SU-DHL-6 (cell line): ENCODE data around the gene RRP12.
"Not testable (repeated sequence)": the region's sequence is repeated elsewhere in the genome, so short reads cannot be mapped to it uniquely, and the experiment has no call there.

ENCODE experiments used
- H2AFZ ChIP-seq: fragments of 200-600 bp; sonication (generic); 2 replicates; pipeline ENCODE4 v1.6.1; 2014; ENCODE audit warnings: low read depth, mild to moderate bottlenecking, moderate library complexity, mixed read lengths, antibody characterized with exemption, low read length; ENCODE audit not compliant: severe bottlenecking
- H3F3A ChIP-seq: fragments of 200-600 bp; shearing (Covaris generic); 2 replicates; pipeline ENCODE4 v1.6.0; 2016; ENCODE audit warnings: antibody characterized with exemption, mild to moderate bottlenecking; ENCODE audit not compliant: insufficient read depth
- H3K27ac ChIP-seq: fragments of 200-600 bp; sonication (generic); 2 replicates; pipeline ENCODE4 v1.5.1; 2016; ENCODE audit warnings: low read depth, mild to moderate bottlenecking, low read length, moderate library complexity, mixed read lengths
- H3K27me3 ChIP-seq: fragments of 200-600 bp; sonication (generic), shearing (Covaris generic); 2 replicates; pipeline ENCODE4 v1.6.0; 2014; ENCODE audit warnings: mild to moderate bottlenecking, low read length
- H3K36me3 ChIP-seq: fragments of 200-600 bp; sonication (generic); 2 replicates; pipeline ENCODE4 v1.6.1; 2014; ENCODE audit warnings: mild to moderate bottlenecking, low read length, mixed read lengths
- H3K4me2 ChIP-seq: fragments of 300-600, 200-600 bp; shearing (Covaris generic), sonication (generic); 2 replicates; pipeline ENCODE4 v1.6.0; 2014; ENCODE audit warnings: low read length, low read depth, mild to moderate bottlenecking; ENCODE audit not compliant: poor library complexity, severe bottlenecking
- H3K4me3 ChIP-seq: fragments of 200-600 bp; sonication (generic); 2 replicates; pipeline ENCODE4 v1.5.1; 2014; ENCODE audit warnings: antibody characterized with exemption, low read length, mild to moderate bottlenecking, mixed read lengths; ENCODE audit not compliant: insufficient read depth, poor library complexity, severe bottlenecking
- H3K79me2 ChIP-seq: fragments of 200-600 bp; sonication (generic); 2 replicates; pipeline ENCODE4 v1.6.1; 2014; ENCODE audit warnings: mild to moderate bottlenecking, low read length, moderate library complexity; ENCODE audit not compliant: insufficient read depth
- H3K9ac ChIP-seq: fragments of 200-600 bp; sonication (generic); 2 replicates; pipeline ENCODE4 v1.7.0; 2014; ENCODE audit warnings: mild to moderate bottlenecking, low read length
- H3K9me2 ChIP-seq: fragments of 200-600 bp; sonication (generic); replicated peaks from 2 replicates; pipeline ENCODE4 v1.6.1; 2014; ENCODE audit warnings: low read length; ENCODE audit not compliant: insufficient read depth
- H3K9me3 ChIP-seq: fragments of 200-600 bp; sonication (generic); 2 replicates; pipeline ENCODE4 v1.6.1; 2014; ENCODE audit warnings: low read length, mixed read lengths; ENCODE audit not compliant: insufficient read depth
- H4K20me1 ChIP-seq: fragments of 200-600 bp; sonication (generic); 2 replicates; pipeline ENCODE4 v1.6.1; 2014; ENCODE audit warnings: low read depth, mild to moderate bottlenecking, antibody characterized with exemption, low read length, moderate library complexity, mixed read lengths
- EZH2phosphoT487 ChIP-seq: fragments of 200-600 bp; sonication (generic), shearing (Covaris generic); conservative IDR thresholded peaks from 2 replicates; pipeline ENCODE4 v1.6.1; 2018; ENCODE audit warnings: mild to moderate bottlenecking, antibody characterized with exemption, low read length, moderate library complexity, mixed read lengths
- TF ChIP-seq, protein P1 (sequence below): fragments of 200-600 bp; sonication (generic); IDR thresholded peaks from one replicate; pipeline ENCODE4 v1.5.1; 2017; ENCODE audit warnings: antibody characterized with exemption, mild to moderate bottlenecking, low read length, moderate library complexity; ENCODE audit not compliant: insufficient read depth, poor library complexity, severe bottlenecking

Gene RRP12

GRCh38 chr10:97411406-97411805, 10.3 kb upstream of the RRP12 start:
- H3K4me2 ChIP-seq: no peak overlapping the region
- no peak for TF ChIP-seq EZH2phosphoT487
- TF ChIP-seq, protein P1, sequence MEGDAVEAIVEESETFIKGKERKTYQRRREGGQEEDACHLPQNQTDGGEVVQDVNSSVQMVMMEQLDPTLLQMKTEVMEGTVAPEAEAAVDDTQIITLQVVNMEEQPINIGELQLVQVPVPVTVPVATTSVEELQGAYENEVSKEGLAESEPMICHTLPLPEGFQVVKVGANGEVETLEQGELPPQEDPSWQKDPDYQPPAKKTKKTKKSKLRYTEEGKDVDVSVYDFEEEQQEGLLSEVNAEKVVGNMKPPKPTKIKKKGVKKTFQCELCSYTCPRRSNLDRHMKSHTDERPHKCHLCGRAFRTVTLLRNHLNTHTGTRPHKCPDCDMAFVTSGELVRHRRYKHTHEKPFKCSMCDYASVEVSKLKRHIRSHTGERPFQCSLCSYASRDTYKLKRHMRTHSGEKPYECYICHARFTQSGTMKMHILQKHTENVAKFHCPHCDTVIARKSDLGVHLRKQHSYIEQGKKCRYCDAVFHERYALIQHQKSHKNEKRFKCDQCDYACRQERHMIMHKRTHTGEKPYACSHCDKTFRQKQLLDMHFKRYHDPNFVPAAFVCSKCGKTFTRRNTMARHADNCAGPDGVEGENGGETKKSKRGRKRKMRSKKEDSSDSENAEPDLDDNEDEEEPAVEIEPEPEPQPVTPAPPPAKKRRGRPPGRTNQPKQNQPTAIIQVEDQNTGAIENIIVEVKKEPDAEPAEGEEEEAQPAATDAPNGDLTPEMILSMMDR: no peak

DNA sequence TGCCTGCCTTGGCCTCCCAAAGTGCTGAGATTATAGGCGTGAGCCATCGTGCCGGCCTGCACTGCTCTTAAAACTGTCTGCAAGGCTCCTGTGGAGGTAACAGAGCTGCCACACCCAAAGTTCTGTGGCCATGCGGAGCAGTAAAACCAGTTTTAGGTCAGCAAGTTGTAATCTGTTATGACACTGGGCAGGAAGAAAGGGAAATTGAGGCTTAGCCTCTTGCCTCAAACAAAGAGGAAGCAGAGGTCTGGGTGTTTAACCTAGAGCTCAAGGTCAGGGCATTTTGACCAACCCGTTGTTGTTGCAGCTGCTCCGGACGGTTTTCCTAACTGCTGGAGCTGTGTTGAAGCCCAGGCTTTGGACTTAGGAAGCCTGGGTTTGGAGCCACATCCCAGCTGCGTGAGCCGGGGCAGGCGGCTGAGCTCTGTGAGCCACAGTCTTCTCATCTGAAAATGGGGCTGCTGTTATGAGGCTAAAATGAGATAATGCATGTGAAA, 7.4 kb upstream of the RRP12 start:
- TF ChIP-seq EZH2phosphoT487: no peak
- Histone ChIP-seq H3K9me3 (no peaks in the 10 kb centered on the region), H3K36me3 (no peaks in the 10 kb centered on the region), H3K9me2 (no peaks in the 10 kb centered on the region), H3K79me2 (no peaks in the 10 kb centered on the region), H3K4me2 (no peak overlapping the region), H2AFZ (no peak overlapping the region), H3F3A (no peaks in the 10 kb centered on the region), H3K27me3 (no peaks in the 10 kb centered on the region), H3K27ac (no peak overlapping the region), H3K9ac (no peak overlapping the region), H3K4me3 (no peak overlapping the region), H4K20me1 (no peaks in the 10 kb centered on the region)

More at GRCh38 chr10:97411406-97411805, 10.3 kb upstream of the RRP12 start:
- Histone ChIP-seq H3F3A (no peaks in the 10 kb centered on the region), H2AFZ (no peak overlapping the region), H3K4me3 (no peak overlapping the region), H3K27ac (no peak overlapping the region), H3K36me3 (no peaks in the 10 kb centered on the region), H3K9me3 (no peaks in the 10 kb centered on the region), H3K79me2 (no peaks in the 10 kb centered on the region), H3K9me2 (no peaks in the 10 kb centered on the region), H3K27me3 (no peaks in the 10 kb centered on the region), H3K9ac (no peak overlapping the region), H4K20me1 (no peaks in the 10 kb centered on the region)

GRCh38 chr10:97407952-97408248, 6.8 kb upstream of the RRP12 start:
- no peak overlapping the region for H3K9ac ChIP-seq
- no peak overlapping the region for H3K27ac ChIP-seq
- H3K27me3 ChIP-seq: no peaks in the 10 kb centered on the region
- peak overlapping the region; percentile 63 for H3K4me2 ChIP-seq
- peak overlapping the region; percentile 86 for H2AFZ ChIP-seq
- no peaks in the 10 kb centered on the region for H3F3A ChIP-seq
- H3K4me3 ChIP-seq: no peak overlapping the region
- TF ChIP-seq, protein P1: no peak
- TF ChIP-seq EZH2phosphoT487: no peak
- no peaks in the 10 kb centered on the region for H4K20me1 ChIP-seq
- no peaks in the 10 kb centered on the region for H3K36me3 ChIP-seq
- no peaks in the 10 kb centered on the region for H3K9me3 ChIP-seq
- H3K79me2 ChIP-seq: no peaks in the 10 kb centered on the region
- no peaks in the 10 kb centered on the region for H3K9me2 ChIP-seq

DNA sequence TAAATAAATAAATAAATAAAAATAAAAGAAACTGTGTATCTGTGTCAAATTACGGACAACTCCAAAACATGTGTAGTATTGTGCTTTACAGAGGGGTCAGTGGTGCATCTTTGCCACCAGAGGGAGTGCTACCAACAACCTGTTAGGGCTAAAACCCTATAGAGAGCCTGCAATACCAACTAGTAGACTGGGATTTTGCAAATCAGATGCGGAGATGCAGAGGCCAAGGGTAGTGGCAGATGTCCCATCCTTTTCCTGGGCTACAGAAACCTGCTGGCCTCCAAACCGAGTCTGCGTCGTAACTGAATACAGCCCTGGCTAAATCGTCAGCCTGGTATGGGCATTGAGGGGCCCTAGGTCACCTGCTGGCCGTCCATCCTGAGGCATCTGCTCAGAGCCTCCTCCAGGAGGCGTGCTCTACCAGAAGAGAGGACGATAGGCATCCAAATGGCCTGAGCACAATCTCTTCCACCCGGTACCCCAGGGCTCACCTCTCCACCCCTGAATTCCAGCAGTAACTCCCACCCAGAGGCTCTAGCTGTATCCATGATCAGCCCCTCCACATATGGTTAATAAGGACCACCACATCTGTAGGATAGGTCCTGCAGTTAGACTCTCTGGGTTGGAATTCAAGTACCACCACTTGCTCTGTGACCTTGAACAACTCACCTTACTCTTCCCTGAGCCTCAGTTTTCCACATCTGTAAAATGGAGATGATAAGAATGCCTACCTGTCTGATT, 6.2 kb upstream of the RRP12 start:
- Histone ChIP-seq H2AFZ (peak overlapping the region; percentile 86), H3K27ac (no peak overlapping the region), H4K20me1 (no peaks in the 10 kb centered on the region), H3F3A (no peaks in the 10 kb centered on the region), H3K79me2 (no peaks in the 10 kb centered on the region), H3K36me3 (no peaks in the 10 kb centered on the region), H3K4me3 (peak overlapping the region; percentile 33), H3K9me2 (no peaks in the 10 kb centered on the region), H3K4me2 (peak overlapping the region; percentile 63), H3K9ac (peak overlapping the region; percentile 22; the same call in 1 of the 2 replicates), H3K9me3 (no peaks in the 10 kb centered on the region), H3K27me3 (no peaks in the 10 kb centered on the region)
- no peak for TF ChIP-seq EZH2phosphoT487
- TF ChIP-seq, protein P1: peak; percentile 86

DNA sequence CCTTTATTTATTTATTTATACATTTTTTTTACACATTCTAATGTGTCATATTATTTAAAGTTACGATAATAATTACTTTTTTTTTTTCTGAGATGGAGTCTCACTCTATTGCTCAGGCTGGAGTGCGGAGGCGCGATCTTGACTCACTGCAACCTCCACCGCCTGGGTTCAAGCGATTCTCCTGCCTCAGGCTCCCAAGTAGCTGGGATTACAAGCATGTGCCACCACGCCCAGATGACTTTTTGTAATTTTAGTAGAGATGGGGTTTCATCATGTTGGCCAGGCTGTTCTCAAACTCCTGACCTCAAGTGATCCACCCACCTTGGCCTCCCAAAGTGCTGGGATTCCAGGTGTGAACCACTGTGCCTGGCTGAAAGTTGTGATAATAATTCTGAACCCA, 5.3 kb upstream of the RRP12 start:
- Histone ChIP-seq H3K9ac (0 out of 2 replicates have a peak overlapping the region, but pooled peaks have one; percentile 3), H2AFZ (peak overlapping the region; percentile 86)
- H3K27ac ChIP-seq, H3K36me3 ChIP-seq, H3F3A ChIP-seq, H3K4me3 ChIP-seq, H3K27me3 ChIP-seq, H3K79me2 ChIP-seq, H3K9me3 ChIP-seq, H4K20me1 ChIP-seq, H3K9me2 ChIP-seq, H3K4me2 ChIP-seq: not testable (repeated sequence)
